Upper lobe of left lung (tissue), 4 donors: ENCODE measurements around the gene PRR5L.

Experiments
- EP300 ChIP-seq, 4 donors: sonication (generic); formaldehyde crosslinking; IDR thresholded peaks; one replicate each; pipeline ENCODE4 v1.5.1; 2017; ENCODE audit warnings: antibody characterized with exemption in 4 of 4, control low read depth in 2 of 4
- POLR2A ChIP-seq, 4 donors: fragments of 450-650 bp; IDR thresholded peaks; one replicate each; pipeline ENCODE4 v1.5.1; 2016 to 2017; ENCODE audit warnings: antibody characterized with exemption in 4 of 4, mild to moderate bottlenecking in 2 of 4
- TF ChIP-seq, protein P1 (sequence below), 6 experiments: fragments of 450-650 bp in 4 of 6; fragments of 200-600 bp in 2 of 6; sonication (generic) in 2 of 6; IDR thresholded peaks; one replicate each; pipeline ENCODE4 v1.5.1; 2016 to 2019; ENCODE audit warnings: antibody characterized with exemption in 6 of 6

DNA sequence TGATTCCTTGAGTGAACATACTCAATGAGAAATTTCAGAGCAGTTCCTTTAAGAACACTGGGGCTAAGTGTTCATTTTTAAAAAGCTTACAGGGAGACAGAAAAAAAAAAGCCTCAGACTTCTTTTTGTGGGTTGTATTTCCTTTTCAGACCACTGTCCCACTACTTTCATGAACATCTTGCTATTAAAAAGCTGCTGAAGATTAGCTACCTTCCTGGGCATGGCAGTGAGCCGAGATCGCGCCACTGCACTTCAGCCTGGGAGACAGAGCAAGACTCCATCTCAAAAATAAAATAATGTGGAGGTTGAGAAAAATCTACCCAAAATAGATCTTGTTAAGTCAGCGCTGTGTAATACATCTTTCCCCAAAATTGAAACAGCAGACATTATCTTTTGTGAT is 203.2 kb downstream of the PRR5L start:
- TF ChIP-seq, protein P1, sequence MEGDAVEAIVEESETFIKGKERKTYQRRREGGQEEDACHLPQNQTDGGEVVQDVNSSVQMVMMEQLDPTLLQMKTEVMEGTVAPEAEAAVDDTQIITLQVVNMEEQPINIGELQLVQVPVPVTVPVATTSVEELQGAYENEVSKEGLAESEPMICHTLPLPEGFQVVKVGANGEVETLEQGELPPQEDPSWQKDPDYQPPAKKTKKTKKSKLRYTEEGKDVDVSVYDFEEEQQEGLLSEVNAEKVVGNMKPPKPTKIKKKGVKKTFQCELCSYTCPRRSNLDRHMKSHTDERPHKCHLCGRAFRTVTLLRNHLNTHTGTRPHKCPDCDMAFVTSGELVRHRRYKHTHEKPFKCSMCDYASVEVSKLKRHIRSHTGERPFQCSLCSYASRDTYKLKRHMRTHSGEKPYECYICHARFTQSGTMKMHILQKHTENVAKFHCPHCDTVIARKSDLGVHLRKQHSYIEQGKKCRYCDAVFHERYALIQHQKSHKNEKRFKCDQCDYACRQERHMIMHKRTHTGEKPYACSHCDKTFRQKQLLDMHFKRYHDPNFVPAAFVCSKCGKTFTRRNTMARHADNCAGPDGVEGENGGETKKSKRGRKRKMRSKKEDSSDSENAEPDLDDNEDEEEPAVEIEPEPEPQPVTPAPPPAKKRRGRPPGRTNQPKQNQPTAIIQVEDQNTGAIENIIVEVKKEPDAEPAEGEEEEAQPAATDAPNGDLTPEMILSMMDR (IDR thresholded peaks at IDR 0.05): no peak
- TF ChIP-seq POLR2A (IDR thresholded peaks at IDR 0.05) (no peak), EP300 (IDR thresholded peaks at IDR 0.05) (no peak)
